Activated CD8-positive, alpha-beta memory T cell treated with anti-CD3 and anti-CD28 coated beads for 36 hours (primary cell): ENCODE measurements around the gene GNG2. TPM values are rescaled to one million over a fixed set of nuclear protein-coding genes. Genes with fewer than 3 reads are reported as not detected.

ENCODE experiments used
- CTCF ChIA-PET: fragments of 350-600 bp; sonication (Branson Sonifier 250); formaldehyde crosslinking; loops from one replicate; lab custom pipeline; 2021; ENCODE audit warnings: antibody characterized with exemption; lab: Charles Lee
- POLR2A ChIA-PET: fragments of 350-600 bp; sonication (Branson Sonifier 250); formaldehyde crosslinking; loops from one replicate; lab custom pipeline; 2021; ENCODE audit warnings: antibody characterized with exemption; lab: Charles Lee
- total RNA-seq, 2 experiments: library from RNA; stranded (reverse); gene quantifications; one replicate each; pipeline ENCODE4 v1.2.3, GENCODE V29; 2021

The GNG2 gene
- total RNA-seq, 2 experiments from 2014 or later: 108 to 110 TPM

DNA sequence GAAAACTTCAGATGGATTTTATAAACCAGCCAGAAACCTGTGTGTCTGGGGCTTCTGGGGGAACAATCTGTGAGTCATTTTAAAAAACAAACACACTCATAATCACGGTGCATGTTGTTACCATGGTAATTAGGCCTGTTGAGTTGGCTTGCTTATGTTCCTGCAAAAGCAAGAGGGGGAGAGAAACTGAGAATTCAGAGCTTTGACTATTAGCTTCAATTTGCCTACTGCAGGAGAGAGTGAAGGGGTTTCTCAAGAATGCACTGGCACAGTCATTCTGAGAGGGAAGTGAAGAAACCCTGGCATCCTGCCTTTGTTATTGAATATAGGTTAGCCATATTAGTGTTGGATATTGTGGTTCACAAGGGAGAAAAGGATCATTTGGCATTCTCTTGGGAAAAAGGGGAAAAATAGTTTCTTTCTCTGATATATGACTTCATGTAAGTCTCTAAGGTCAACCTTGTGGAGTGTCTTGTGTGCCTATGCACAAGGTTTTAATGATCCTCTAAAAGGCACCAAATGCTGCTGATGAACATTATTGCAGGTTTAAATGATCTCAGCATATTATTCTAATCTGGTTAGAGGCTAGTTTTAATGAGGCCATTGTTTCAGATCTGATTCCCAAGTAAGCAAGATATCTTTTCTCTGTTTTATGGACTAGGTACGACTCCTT, 12.9 kb downstream of the GNG2 start:
- ChIA-PET POLR2A (interaction anchor here (0.5 to 1.9 kb wide), 4 partner anchors 13 to 118 kb away, joined by 3 to 9 read pairs (median 3); partner anchors contain the start of gene GNG2), CTCF (interaction anchor here (0.6 to 0.9 kb wide), 3 partner anchors 13 to 106 kb away, joined by 3 to 4 read pairs (median 4); partner anchors contain the start of gene GNG2)

DNA sequence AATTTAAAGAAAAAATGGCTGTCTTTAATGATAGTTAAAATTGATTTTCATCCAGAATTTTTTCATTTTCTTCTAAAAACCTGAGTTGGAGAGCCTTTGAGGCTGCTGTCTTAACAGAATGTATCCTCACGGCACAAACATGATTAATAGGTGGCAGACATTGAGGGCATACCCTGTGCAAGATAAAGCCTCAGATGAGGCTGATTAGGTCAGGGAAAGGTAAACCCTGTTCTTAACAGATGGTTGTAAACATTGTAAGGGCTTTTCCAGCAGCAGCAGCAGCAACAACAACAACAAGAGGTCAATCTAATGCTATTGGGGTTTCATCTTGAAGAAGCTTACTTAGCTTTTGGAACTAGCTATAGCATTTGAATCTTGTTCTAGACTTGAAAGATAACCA, 17.4 kb downstream of the GNG2 start:
- ChIA-PET CTCF (no interaction called here), POLR2A (no interaction called here)

DNA sequence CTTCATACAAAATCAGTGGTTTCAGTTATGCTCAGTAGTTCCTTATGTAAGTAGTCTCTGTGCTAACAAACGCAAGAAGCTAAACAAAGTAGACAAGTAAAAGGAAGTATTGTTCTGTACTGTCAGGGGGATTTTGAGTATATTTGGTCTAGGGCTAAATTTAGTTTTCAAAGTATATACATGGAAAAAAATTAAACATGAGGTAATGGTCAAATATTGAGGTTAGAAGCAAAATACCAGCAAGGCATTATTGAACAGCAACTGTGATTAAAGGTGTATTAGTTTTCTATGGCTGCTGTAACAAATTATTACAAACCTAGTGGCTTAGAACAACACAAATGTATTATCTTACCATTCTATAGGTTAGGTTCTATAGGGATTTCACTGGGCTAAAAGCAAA, 18.8 kb downstream of the GNG2 start:
- CTCF ChIA-PET: no interaction called here
- POLR2A ChIA-PET: no interaction called here

DNA sequence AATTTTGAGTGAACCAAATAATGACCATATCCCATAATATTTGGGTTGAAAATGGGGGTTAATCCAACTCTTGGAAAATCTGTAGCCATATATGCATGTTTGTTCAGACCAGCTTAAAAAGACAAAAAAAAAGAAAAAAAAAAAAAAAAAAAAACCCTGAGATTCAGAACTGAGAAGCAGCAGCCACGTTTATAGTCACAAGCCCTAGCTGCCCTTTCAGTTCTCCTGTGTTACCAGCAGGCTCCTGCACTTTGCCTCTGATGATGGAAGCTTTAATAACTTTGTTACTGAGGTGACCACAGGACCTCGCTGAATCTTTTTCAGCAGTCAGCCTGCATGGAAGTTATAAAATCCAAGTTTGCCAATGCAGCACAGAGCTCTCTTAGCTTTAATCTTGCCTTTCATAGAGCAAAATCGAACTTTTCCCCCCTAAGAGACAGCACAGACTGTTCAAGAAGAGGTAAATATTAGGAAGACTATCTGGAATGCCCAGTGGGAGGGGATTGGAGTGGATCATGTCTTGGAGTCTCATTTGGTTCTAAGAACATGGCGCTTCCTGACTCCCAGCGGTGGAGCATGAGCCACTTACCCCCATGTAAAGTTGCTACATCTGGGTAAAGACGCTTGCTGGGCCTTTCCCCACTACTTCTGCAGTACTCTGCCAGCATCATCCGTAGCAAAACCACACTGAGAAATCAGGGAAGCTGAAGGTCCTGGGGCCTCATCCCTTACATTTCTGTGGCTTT, 20.6 kb downstream of the GNG2 start:
- CTCF ChIA-PET: interaction anchor here (0.8 to 1.6 kb wide), 2 partner anchors 24 to 101 kb away, joined by 3 to 4 read pairs; no protein-coding TSS in a partner anchor
- POLR2A ChIA-PET: interaction anchor here (0.6 to 1.2 kb wide), 4 partner anchors 17 to 1252 kb away, joined by 3 to 5 read pairs (median 4); no protein-coding TSS in a partner anchor

DNA sequence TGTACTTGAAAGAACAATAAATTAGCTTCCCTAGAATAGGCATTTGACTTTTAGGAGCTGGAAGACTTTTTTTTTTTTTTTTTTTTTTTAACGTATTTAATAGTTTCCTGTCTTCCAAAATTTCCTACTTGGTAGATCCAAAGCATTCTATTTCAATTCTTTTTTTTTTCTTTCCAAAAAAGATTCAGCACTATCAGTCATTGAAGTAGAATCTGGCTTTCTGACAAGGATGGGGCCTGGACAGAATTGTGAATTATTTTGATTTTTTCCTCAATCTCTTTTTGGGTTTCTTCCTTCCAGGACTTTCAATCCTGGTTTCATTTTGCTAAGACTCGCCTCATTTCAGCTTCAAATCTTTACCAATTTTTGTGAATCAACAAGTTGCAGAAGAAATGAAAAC, 21.2 kb downstream of the GNG2 start:
- CTCF ChIA-PET: interaction anchor here (1.6 kb wide), 1 partner anchor 23 kb away, joined by 4 read pairs; no protein-coding TSS in a partner anchor
- POLR2A ChIA-PET: interaction anchor here (0.6 to 1.2 kb wide), 3 partner anchors 18 to 1252 kb away, joined by 4 to 5 read pairs (median 5); no protein-coding TSS in a partner anchor

DNA sequence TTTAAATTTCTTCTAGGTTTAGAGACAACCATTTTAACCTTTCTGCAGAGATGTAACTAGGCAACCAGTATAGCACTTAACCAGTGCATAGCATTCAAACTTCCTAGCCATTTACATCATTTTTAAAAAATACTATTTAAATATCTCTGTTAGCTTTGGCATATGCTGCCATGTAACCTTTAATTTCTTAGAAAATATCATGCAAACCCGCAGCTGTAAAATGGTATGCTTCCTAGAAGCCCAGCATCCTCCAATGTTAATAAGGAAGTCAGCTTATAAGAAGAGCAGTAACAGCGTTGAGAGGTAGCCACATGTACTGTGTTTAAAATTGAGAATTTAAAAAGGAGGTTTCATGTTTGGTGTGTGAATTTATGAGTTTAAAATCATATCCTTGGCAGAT, 22.8 kb downstream of the GNG2 start:
- ChIA-PET POLR2A (no interaction called here), CTCF (interaction anchor here (0.8 kb wide), 1 partner anchor 23 kb away, joined by 3 read pairs; no protein-coding TSS in a partner anchor)

DNA sequence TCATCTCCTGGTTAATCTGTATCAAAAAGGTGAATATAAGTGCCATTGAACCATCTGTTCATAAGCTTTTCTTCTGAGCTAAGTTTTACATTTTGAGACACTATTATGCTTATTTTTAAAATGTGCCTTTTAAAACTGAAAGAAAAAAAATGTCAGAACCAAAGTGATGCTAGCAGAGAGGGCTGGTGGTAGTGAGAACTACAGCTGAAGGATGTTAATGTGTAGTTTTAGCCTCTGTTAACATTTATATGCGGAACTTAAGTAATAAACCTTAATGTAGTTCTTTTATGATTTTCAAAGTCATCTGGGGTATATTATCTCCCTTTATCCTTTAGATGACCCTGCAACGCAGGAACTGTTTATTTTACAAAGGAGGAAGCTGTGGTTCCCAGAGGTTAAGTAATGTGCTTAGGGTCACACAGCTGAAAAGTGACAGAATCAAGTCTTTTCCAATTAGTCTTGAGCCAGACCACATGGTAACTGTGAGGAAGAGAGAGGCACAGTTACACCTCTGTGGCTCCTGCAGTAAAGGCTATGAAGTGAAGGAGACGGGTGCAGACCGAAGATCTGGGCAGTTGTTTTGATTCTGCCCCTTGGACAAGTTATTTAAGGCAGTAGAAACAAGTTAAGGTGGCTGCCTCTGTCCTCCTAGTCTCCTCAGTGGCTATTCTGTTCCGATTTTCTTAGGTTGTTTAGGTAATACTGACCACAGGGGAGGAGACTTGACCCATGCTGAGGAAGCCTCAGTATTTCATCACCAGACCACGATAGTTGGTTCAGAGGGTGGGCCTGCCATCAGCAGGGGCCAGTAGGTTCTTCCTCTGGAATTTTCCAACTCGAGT, 23.9 kb downstream of the GNG2 start:
- POLR2A ChIA-PET: interaction anchor here (1.3 kb wide), 1 partner anchor 24 kb away, joined by 3 read pairs; the partner anchor contains the start of gene GNG2
- CTCF ChIA-PET: interaction anchor here (0.8 kb wide), 1 partner anchor 22 kb away, joined by 3 read pairs; no protein-coding TSS in a partner anchor

DNA sequence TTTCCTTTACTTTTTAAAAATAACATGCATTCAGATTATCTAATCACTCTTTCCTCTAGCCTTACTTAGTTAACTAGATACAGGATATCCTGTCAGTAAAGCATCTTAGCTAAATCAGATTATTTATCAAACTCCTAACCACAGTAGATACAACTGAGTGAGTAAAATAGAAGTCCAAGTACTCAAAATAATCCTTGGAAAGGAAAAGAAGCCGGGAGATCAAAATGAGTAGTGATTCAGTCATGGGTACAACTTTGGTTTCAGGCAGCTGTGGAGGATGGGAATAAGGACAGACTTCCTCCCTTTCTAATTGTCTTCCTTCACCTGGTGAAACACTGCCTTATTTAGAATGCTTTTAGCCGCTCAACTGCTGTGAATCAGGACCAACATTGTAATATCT, 29.4 kb downstream of the GNG2 start:
- ChIA-PET POLR2A (no interaction called here), CTCF (no interaction called here)

DNA sequence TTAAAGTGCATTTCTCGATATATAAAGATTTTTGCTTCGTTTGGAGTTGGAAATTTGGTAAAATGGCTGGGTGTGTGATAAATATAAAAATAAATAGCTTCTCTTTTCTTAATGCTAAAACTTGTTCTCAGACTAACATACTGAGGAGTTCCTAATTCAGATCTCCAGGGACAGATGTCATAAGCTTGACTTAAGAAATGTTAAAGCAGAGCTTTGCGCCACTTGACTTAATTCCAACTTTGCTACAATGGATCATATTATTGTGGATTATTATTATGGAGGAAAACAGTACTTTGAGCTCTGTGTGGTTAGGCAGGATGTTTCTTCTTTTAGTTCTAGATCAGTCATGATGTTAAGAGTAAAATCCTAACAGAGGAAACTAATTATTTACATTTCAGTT, 33.8 kb downstream of the GNG2 start:
- ChIA-PET POLR2A (no interaction called here), CTCF (no interaction called here)

DNA sequence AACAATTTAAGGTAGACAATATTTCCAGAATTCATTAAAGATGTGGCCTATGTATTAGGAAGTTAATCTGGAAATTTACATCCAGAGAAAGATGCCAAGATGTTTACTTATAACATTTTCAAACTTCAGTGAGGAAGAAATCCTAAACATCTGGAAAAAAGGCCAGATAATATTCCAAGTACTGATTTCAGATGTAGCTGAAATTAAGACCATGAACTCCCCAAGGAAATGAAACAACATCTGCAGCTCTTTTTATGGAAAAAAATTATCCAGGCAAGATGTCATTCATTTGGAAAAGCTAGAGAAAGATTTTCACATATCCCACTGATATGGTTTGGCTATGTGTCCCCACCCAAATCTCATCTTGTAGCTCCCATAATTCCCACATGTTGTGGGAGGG, 35.0 kb downstream of the GNG2 start:
- ChIA-PET CTCF (no interaction called here), POLR2A (no interaction called here)

DNA sequence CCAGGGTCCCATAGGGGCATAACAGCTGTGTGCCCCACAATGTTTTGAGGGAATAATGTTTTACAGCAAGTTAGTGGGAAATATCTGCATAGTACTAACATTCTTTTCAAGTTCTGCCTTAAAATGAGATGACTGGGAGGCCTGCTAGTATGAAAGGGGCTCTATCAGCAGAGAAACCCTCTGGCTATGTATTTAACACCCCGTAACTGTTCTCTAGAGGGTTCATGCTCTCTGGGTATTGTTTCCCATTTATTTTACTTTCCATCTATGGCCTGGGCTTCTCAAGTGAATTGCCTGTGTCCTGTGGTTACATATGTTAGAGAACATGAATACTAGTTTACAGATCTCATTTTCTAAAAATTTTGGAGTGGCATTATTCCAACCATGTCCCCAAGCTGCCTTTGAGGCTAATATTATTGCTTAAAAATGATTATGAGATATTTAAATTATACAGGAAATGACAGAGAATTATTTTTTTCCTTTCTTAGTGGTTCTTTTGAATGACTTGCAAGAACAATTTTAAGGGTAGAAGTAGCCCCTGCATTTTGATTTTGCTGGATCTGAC, 37.5 kb downstream of the GNG2 start:
- ChIA-PET CTCF (no interaction called here), POLR2A (interaction anchor here (1.0 kb wide), 1 partner anchor 33 kb away, joined by 3 read pairs; no protein-coding TSS in a partner anchor)

DNA sequence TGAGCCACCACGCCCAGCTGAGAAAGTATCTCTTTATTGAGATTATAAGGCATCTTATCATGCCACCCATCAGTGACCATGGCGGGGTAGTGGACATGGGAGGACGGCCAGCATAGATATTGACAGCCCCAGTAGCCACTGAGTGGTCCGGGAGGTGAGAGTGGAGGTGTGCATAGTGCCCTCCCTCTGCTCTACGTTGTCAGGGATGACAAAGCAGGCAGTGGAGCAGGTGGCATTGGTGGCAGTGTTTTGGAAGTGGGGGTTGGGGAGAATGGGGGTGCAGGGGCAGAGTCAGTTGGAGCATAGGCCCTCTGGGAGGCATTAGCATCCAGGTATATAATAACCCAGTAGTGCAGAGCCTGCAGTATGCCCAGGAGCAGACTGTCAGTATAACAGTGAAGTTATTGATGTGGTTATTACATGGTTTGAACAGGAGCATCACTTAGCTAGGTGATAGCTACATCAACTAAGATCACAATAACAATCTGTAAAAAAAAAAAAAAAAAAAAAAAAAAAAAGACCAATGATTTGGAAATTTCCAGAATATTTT, 41.1 kb downstream of the GNG2 start:
- CTCF ChIA-PET: interaction anchor here (0.6 kb wide), 1 partner anchor 564 kb away, joined by 4 read pairs; no protein-coding TSS in a partner anchor
- POLR2A ChIA-PET: no interaction called here

DNA sequence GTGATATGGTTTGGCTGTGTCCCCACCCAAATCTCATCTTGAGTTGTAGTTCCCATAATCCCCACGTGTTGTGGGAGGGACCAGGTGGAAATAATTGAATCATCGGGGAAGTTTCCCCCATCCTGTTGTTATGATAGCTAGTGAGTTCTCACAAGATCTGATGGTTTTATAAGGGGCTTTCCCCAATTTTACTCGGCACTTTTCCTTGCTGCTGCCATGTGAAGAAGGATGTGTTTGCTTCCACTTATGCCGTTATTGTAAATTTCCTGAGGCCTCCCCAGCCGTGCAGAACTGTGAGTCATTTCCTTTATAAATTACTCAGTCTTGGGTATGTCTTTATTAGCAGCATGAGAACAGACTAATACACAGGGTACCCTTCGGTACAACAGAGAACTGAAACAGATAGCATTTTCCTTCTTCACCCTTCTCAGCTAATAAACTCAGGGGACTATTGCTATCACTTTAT, 45.3 kb downstream of the GNG2 start:
- ChIA-PET POLR2A (interaction anchor here (1.0 to 1.5 kb wide), 3 partner anchors 39 to 58 kb away, joined by 3 to 12 read pairs (median 3); partner anchors contain the start of gene GNG2), CTCF (interaction anchor here (0.6 to 1.5 kb wide), 4 partner anchors 12 to 36 kb away, joined by 3 to 4 read pairs (median 4); no protein-coding TSS in a partner anchor)

DNA sequence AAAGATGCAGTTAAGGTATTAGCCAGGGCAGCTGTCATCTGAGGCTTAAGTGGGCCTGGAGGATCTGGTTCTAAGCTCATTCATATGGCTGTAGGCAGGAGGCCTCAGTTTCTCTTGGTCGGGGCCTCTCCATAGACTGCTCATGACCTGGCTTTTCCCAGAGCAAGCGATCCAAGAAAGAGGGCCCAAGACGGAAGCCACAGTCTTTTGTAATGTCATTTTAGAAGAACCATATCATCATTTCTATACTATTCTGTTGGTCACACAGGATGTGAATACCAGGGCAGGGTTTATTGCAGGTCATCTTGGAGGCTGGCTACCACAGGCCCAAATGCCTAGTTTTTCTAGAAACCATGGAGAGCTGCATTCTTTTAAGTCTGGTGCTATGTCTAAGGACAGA, 47.7 kb downstream of the GNG2 start:
- ChIA-PET POLR2A (no interaction called here), CTCF (no interaction called here)

DNA sequence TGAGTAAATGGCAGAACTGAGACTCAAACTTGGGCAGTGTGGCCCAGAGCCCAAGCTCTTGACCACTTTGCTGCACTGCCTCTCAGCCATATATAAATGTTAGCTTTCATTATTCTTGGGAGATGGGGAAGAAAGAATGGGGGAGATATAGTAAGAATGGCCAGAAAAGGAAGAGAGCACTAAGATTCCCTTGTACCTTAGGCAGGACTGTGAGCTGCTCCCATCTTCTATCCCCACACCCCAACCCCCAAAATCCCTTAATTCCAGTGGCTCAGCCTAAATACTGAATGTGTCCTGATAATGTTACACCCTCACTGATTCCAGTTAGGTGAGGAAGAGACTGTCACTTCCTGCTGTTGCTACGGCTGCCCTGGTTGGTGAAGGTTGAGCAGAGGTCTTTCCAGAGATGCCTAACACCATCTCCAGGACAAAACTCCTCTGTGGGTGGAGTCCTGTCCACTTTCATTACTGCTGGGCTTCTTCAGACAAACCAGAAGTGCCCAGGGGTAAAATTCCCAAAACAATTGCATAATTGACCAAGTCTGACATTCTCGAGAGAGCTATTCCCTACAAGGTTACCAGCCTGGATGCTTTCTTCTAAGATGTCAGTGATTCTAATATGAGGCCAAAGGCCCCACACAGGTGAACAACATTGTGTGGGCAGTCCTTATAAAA, 51.8 kb downstream of the GNG2 start:
- CTCF ChIA-PET: no interaction called here
- POLR2A ChIA-PET: no interaction called here

DNA sequence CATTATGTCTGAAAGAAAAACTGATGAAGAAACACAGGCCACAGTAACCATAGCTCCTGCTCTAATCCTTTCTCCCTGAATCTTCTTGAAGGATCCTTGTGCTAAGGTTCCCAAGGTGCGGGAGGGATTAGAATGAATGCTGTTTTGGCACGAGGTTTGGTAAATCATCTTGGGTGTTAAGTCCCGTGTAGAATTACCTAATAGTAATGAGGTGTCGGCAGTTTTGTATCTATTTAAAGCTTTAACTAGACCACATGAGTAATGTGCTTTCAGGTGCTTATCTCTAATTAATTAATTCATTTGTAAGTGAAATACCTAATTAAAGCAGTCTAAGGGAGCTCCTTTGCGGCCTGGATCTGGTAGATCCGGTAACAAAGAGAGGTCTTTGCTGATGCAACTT, 53.9 kb downstream of the GNG2 start:
- CTCF ChIA-PET: no interaction called here
- POLR2A ChIA-PET: interaction anchor here (0.6 kb wide), 1 partner anchor 454 kb away, joined by 4 read pairs; no protein-coding TSS in a partner anchor

DNA sequence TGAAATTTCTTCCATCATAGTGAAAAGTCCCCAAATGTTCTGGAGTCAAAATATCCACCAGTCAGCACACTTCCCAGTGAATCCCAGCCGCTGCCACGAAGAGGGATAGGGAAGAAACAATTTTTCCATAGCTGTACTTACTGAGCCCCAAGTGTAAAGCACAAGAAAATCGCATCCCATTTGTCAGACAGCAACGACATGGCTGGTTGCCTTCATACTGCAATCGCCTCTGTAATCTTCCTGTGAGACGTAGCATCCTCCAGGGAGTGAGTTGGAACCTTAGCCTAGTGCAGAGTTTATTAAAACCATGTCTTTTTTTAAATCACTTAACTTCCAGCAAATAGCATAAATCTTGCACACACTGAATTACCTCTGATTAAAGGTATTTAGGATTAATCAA, 56.8 kb downstream of the GNG2 start:
- ChIA-PET POLR2A (no interaction called here), CTCF (no interaction called here)

DNA sequence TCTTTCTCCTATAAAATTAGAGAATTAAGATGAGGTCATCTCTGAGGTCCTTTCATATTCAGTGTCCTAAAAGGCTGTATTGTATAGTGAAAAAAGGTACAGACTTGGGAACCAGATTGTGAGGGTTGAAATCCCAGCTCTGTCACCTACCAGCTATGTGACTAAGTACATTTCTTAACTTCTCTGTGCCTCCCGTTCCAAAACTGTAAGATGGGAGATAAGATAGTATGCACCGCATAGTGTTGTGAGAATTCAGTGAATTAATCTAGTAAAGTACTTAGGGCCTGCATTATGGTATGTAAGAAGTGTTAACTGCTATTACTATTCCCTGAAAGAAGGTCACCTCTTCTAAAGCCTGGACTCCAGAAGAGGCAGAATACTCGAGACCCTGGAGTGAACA, 60.6 kb downstream of the GNG2 start:
- CTCF ChIA-PET: no interaction called here
- POLR2A ChIA-PET: no interaction called here
